WTC11 (cell line): ENCODE data around the gene LRMDA. TPM values are rescaled to one million over a fixed set of nuclear protein-coding genes. Genes with fewer than 3 reads are reported as not detected.

Source experiments
- ATAC-seq: fragments of 200-7000 bp; cut with Tn5 transposase; 2 replicates; pipeline ENCODE4 v1.10.0; 2021; ENCODE audit warnings: mild to moderate bottlenecking, moderate library complexity
- CTCF ChIA-PET: fragments of 300-600 bp; sonication (Branson Sonifier 250); formaldehyde crosslinking; loops from one replicate; lab custom pipeline; 2021; ENCODE audit warnings: antibody characterized with exemption; lab: Charles Lee
- POLR2A ChIA-PET: fragments of 350-600 bp; sonication (Branson Sonifier 250); formaldehyde crosslinking; loops from one replicate; lab custom pipeline; 2021; ENCODE audit warnings: antibody characterized with exemption; lab: Charles Lee
- DNase-seq: peaks from one replicate; pipeline ENCODE4 v3.0.0; 2021; ENCODE audit warnings: low spot score
- H3K27ac Mint-ChIP-seq: 2 replicates; pipeline ENCODE4 v1.8.0; 2021; ENCODE audit warnings: mixed read lengths
- H3K27me3 Mint-ChIP-seq: 2 replicates; pipeline ENCODE4 v1.8.0; 2021; ENCODE audit warnings: low read depth, mild to moderate bottlenecking, moderate library complexity, mixed read lengths
- H3K36me3 Mint-ChIP-seq: 2 replicates; pipeline ENCODE4 v1.8.0; 2021; ENCODE audit warnings: mixed read lengths
- H3K4me1 Mint-ChIP-seq: 2 replicates; pipeline ENCODE4 v1.8.0; 2022; ENCODE audit warnings: mixed read lengths
- H3K4me3 Mint-ChIP-seq: 2 replicates; pipeline ENCODE4 v1.8.0; 2021; ENCODE audit warnings: mild to moderate bottlenecking, moderate library complexity, mixed read lengths
- H3K9me3 Mint-ChIP-seq: 2 replicates; pipeline ENCODE4 v1.8.0; 2021; ENCODE audit warnings: mixed read lengths
- AR ChIP-seq: fragments of 250-450 bp; sonication (Bioruptor Pico); IDR thresholded peaks from 2 replicates; pipeline ENCODE4 v1.9.0; 2021; ENCODE audit warnings: mild to moderate bottlenecking
- ATF1 ChIP-seq: sonication (generic); formaldehyde crosslinking; IDR thresholded peaks from 2 replicates; pipeline ENCODE4 v1.8.1; 2023; ENCODE audit warnings: mild to moderate bottlenecking, moderate library complexity, missing genetic modification reagents
- CDX4 ChIP-seq: fragments of 250-450 bp; sonication (Bioruptor Pico); IDR thresholded peaks from 2 replicates; pipeline ENCODE4 v1.9.0; 2021; ENCODE audit warnings: moderate library complexity, mild to moderate bottlenecking, inconsistent platforms, borderline replicate concordance
- E2F1 ChIP-seq: sonication (generic); formaldehyde crosslinking; IDR thresholded peaks from 2 replicates; pipeline ENCODE4 v1.8.0; 2022; ENCODE audit warnings: mild to moderate bottlenecking, missing genetic modification reagents
- FOXJ3 ChIP-seq: sonication (generic); formaldehyde crosslinking; IDR thresholded peaks from 2 replicates; pipeline ENCODE4 v1.9.0; 2021; ENCODE audit warnings: missing genetic modification reagents, mild to moderate bottlenecking, borderline replicate concordance
- FOXP1 ChIP-seq: sonication (generic); formaldehyde crosslinking; IDR thresholded peaks from 2 replicates; pipeline ENCODE4 v1.8.0; 2022; ENCODE audit warnings: missing genetic modification reagents, mild to moderate bottlenecking, moderate library complexity, borderline replicate concordance
- IRF1 ChIP-seq: sonication (generic); formaldehyde crosslinking; IDR thresholded peaks from 2 replicates; pipeline ENCODE4 v1.8.0; 2023; ENCODE audit warnings: missing genetic modification reagents
- JAZF1 ChIP-seq: fragments of 250-450 bp; sonication (Bioruptor Pico); IDR thresholded peaks from 2 replicates; pipeline ENCODE4 v1.9.0; 2021; ENCODE audit warnings: moderate library complexity, mild to moderate bottlenecking, inconsistent platforms
- KAT7 ChIP-seq: sonication (generic); formaldehyde crosslinking; IDR thresholded peaks from 2 replicates; pipeline ENCODE4 v1.8.1; 2023; ENCODE audit warnings: missing genetic modification reagents, mild to moderate bottlenecking, borderline replicate concordance
- NFATC4 ChIP-seq: fragments of 250-450 bp; sonication (Bioruptor Pico); IDR thresholded peaks from 2 replicates; pipeline ENCODE4 v1.9.0; 2021; ENCODE audit warnings: mild to moderate bottlenecking
- RELA ChIP-seq: sonication (generic); formaldehyde crosslinking; IDR thresholded peaks from 2 replicates; pipeline ENCODE4 v1.8.1; 2022; ENCODE audit warnings: missing genetic modification reagents, mild to moderate bottlenecking, borderline replicate concordance
- SP1 ChIP-seq: sonication (generic); formaldehyde crosslinking; conservative IDR thresholded peaks from 2 replicates; pipeline ENCODE4 v1.8.1; 2022; ENCODE audit warnings: missing genetic modification reagents
- TP53 ChIP-seq: sonication (generic); formaldehyde crosslinking; IDR thresholded peaks from 2 replicates; pipeline ENCODE4 v1.8.1; 2023; ENCODE audit warnings: mild to moderate bottlenecking, missing genetic modification reagents
- ZNF263 ChIP-seq: sonication (generic); formaldehyde crosslinking; IDR thresholded peaks from 2 replicates; pipeline ENCODE4 v1.8.1; 2022; ENCODE audit warnings: low read depth, mild to moderate bottlenecking, moderate library complexity, missing genetic modification reagents
- total RNA-seq: library from RNA; stranded (reverse); gene quantifications from 3 replicates; pipeline ENCODE4 v1.2.3, GENCODE V29; 2021
- TF ChIP-seq, protein P1 (sequence below): sonication (generic); formaldehyde crosslinking; IDR thresholded peaks from 2 replicates; pipeline ENCODE4 v1.8.1; 2022; ENCODE audit warnings: missing genetic modification reagents, borderline replicate concordance
- TF ChIP-seq, protein P2 (sequence below): sonication (generic); formaldehyde crosslinking; conservative IDR thresholded peaks from 2 replicates; pipeline ENCODE4 v1.8.1; 2023; ENCODE audit warnings: mild to moderate bottlenecking, low read depth, missing genetic modification reagents, moderate library complexity
- TF ChIP-seq, protein P3 (sequence below): sonication (generic); formaldehyde crosslinking; IDR thresholded peaks from 2 replicates; pipeline ENCODE4 v1.8.0; 2023; ENCODE audit warnings: missing genetic modification reagents, mild to moderate bottlenecking, borderline replicate concordance
- TF ChIP-seq, protein P4 (sequence below): sonication (generic); formaldehyde crosslinking; IDR thresholded peaks from 2 replicates; pipeline ENCODE4 v1.8.1; 2023; ENCODE audit warnings: mild to moderate bottlenecking, missing genetic modification reagents, moderate library complexity

The LRMDA gene
- total RNA-seq, 1 experiment from 2014 or later, result 0.92 TPM

GRCh38 chr10:75910032-75910431 is 478.6 kb downstream of the LRMDA start (continued):
- TF ChIP-seq, protein P1, sequence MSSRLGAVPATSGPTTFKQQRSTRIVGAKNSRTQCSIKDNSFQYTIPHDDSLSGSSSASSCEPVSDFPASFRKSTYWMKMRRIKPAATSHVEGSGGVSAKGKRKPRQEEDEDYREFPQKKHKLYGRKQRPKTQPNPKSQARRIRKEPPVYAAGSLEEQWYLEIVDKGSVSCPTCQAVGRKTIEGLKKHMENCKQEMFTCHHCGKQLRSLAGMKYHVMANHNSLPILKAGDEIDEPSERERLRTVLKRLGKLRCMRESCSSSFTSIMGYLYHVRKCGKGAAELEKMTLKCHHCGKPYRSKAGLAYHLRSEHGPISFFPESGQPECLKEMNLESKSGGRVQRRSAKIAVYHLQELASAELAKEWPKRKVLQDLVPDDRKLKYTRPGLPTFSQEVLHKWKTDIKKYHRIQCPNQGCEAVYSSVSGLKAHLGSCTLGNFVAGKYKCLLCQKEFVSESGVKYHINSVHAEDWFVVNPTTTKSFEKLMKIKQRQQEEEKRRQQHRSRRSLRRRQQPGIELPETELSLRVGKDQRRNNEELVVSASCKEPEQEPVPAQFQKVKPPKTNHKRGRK (CRISPR knock-in tag), result no peak
- TF ChIP-seq FOXP1 (CRISPR knock-in tag) (no peak), TP53 (CRISPR knock-in tag) (no peak), RELA (CRISPR knock-in tag) (no peak), SP1 (CRISPR knock-in tag) (no peak)
- TF ChIP-seq, protein P2, sequence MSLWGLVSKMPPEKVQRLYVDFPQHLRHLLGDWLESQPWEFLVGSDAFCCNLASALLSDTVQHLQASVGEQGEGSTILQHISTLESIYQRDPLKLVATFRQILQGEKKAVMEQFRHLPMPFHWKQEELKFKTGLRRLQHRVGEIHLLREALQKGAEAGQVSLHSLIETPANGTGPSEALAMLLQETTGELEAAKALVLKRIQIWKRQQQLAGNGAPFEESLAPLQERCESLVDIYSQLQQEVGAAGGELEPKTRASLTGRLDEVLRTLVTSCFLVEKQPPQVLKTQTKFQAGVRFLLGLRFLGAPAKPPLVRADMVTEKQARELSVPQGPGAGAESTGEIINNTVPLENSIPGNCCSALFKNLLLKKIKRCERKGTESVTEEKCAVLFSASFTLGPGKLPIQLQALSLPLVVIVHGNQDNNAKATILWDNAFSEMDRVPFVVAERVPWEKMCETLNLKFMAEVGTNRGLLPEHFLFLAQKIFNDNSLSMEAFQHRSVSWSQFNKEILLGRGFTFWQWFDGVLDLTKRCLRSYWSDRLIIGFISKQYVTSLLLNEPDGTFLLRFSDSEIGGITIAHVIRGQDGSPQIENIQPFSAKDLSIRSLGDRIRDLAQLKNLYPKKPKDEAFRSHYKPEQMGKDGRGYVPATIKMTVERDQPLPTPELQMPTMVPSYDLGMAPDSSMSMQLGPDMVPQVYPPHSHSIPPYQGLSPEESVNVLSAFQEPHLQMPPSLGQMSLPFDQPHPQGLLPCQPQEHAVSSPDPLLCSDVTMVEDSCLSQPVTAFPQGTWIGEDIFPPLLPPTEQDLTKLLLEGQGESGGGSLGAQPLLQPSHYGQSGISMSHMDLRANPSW (CRISPR knock-in tag), result no peak

DNA sequence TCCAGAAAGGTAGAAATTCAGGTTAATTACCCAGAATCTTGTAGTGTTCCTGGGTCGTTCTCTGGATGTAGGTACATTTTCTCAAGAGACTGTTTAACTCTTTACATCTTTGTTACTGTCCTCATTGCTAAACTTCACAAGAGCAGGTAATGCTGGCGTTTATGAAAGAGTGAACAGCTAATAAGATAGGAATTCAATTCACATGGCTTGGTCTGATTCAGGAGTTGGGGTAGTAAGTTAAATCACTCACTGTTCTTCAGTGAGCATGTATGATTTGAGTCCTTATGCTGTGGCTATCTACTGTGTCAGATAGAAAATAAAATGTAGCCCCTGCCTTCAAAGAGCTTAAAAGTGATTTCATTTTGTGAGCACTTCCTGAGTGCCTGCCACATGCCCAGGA is 480.0 kb downstream of the LRMDA start:
- POLR2A ChIA-PET, result no interaction called here
- CTCF ChIA-PET, result interaction anchor here (0.6 to 1.6 kb wide), 4 partner anchors 175 to 1774 kb away, joined by 3 to 4 read pairs (median 3); no protein-coding TSS in a partner anchor
- no peak for ATAC-seq
- H3K36me3 Mint-ChIP-seq, result no peaks in the 10 kb centered on the region
- TF ChIP-seq E2F1 (CRISPR knock-in tag), result no peak
- TF ChIP-seq, protein P3, sequence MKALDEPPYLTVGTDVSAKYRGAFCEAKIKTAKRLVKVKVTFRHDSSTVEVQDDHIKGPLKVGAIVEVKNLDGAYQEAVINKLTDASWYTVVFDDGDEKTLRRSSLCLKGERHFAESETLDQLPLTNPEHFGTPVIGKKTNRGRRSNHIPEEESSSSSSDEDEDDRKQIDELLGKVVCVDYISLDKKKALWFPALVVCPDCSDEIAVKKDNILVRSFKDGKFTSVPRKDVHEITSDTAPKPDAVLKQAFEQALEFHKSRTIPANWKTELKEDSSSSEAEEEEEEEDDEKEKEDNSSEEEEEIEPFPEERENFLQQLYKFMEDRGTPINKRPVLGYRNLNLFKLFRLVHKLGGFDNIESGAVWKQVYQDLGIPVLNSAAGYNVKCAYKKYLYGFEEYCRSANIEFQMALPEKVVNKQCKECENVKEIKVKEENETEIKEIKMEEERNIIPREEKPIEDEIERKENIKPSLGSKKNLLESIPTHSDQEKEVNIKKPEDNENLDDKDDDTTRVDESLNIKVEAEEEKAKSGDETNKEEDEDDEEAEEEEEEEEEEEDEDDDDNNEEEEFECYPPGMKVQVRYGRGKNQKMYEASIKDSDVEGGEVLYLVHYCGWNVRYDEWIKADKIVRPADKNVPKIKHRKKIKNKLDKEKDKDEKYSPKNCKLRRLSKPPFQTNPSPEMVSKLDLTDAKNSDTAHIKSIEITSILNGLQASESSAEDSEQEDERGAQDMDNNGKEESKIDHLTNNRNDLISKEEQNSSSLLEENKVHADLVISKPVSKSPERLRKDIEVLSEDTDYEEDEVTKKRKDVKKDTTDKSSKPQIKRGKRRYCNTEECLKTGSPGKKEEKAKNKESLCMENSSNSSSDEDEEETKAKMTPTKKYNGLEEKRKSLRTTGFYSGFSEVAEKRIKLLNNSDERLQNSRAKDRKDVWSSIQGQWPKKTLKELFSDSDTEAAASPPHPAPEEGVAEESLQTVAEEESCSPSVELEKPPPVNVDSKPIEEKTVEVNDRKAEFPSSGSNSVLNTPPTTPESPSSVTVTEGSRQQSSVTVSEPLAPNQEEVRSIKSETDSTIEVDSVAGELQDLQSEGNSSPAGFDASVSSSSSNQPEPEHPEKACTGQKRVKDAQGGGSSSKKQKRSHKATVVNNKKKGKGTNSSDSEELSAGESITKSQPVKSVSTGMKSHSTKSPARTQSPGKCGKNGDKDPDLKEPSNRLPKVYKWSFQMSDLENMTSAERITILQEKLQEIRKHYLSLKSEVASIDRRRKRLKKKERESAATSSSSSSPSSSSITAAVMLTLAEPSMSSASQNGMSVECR (CRISPR knock-in tag), result no peak
- TF ChIP-seq FOXJ3 (CRISPR knock-in tag), result no peak
- no peak for TF ChIP-seq KAT7
- TF ChIP-seq CDX4, result no peak
- TF ChIP-seq, protein P4, sequence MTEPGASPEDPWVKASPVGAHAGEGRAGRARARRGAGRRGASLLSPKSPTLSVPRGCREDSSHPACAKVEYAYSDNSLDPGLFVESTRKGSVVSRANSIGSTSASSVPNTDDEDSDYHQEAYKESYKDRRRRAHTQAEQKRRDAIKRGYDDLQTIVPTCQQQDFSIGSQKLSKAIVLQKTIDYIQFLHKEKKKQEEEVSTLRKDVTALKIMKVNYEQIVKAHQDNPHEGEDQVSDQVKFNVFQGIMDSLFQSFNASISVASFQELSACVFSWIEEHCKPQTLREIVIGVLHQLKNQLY (CRISPR knock-in tag), result no peak
- no peak for TF ChIP-seq IRF1
- no peak for TF ChIP-seq NFATC4 (CRISPR knock-in tag)
- no peak for TF ChIP-seq ZNF263 (CRISPR knock-in tag)
- no peak for TF ChIP-seq ATF1
- no peak for TF ChIP-seq JAZF1 (CRISPR knock-in tag)
- no peak for TF ChIP-seq AR
- no peak for TF ChIP-seq RELA (CRISPR knock-in tag)
- H3K4me3 Mint-ChIP-seq, result no peak overlapping the region
- no peaks in the 10 kb centered on the region for H3K27me3 Mint-ChIP-seq
- peaks cover 3% of the 10 kb centered on the region; the same call in 1 of the 2 replicates for H3K4me1 Mint-ChIP-seq
- no peaks in the 10 kb centered on the region for H3K9me3 Mint-ChIP-seq
- no peak overlapping the region for H3K27ac Mint-ChIP-seq
- no peak for DNase-seq
